D721Med (cell line): ENCODE measurements around the gene IFT74.

Experiments
- DNase-seq: peaks from one replicate; pipeline ENCODE4 v3.0.0; 2011; ENCODE audit warnings: low spot score; ENCODE audit not compliant: insufficient read length
- FAIRE-seq: peaks from 2 replicates; lab custom pipeline; 2011; peaks lifted over from hg19 to GRCh38; lab: Jason Lieb, UNC
- TF ChIP-seq, protein P1 (sequence below): IDR thresholded peaks from 2 replicates; pipeline ENCODE4 v1.5.1; 2012; ENCODE audit warnings: mild to moderate bottlenecking, control low read depth; ENCODE audit not compliant: insufficient read depth; ENCODE audit errors: missing control alignments

IFT74 gene

DNA sequence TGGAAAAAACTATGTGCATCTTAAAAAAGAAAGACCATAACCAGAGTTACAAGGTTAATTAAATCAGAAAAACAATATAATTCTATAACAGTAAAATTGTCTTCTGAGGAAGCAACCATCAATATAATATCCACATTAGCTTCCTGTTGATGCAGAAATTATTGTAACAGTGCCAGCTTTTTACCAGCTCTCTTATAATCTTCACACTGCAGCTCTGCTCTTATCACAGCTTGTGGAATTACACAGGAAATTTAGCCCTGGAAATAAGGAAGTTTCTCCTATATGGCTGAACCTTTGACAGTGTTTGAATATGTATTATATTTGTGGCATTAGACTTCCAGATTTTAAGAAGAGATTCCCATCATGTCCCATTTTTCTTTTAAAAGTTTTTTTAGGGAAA lies 103.7 kb downstream of the IFT74 start:
- DNase-seq, result no peak

GRCh38 chr9:27065288-27065687 lies 109.1 kb downstream of the IFT74 start:
- TF ChIP-seq, protein P1, sequence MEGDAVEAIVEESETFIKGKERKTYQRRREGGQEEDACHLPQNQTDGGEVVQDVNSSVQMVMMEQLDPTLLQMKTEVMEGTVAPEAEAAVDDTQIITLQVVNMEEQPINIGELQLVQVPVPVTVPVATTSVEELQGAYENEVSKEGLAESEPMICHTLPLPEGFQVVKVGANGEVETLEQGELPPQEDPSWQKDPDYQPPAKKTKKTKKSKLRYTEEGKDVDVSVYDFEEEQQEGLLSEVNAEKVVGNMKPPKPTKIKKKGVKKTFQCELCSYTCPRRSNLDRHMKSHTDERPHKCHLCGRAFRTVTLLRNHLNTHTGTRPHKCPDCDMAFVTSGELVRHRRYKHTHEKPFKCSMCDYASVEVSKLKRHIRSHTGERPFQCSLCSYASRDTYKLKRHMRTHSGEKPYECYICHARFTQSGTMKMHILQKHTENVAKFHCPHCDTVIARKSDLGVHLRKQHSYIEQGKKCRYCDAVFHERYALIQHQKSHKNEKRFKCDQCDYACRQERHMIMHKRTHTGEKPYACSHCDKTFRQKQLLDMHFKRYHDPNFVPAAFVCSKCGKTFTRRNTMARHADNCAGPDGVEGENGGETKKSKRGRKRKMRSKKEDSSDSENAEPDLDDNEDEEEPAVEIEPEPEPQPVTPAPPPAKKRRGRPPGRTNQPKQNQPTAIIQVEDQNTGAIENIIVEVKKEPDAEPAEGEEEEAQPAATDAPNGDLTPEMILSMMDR, result no peak
- DNase-seq (no peak), FAIRE-seq (no peak)

More for the DNA sequence above, 103.7 kb downstream of the IFT74 start:
- TF ChIP-seq, protein P1, result no peak
- FAIRE-seq, result no peak

DNA sequence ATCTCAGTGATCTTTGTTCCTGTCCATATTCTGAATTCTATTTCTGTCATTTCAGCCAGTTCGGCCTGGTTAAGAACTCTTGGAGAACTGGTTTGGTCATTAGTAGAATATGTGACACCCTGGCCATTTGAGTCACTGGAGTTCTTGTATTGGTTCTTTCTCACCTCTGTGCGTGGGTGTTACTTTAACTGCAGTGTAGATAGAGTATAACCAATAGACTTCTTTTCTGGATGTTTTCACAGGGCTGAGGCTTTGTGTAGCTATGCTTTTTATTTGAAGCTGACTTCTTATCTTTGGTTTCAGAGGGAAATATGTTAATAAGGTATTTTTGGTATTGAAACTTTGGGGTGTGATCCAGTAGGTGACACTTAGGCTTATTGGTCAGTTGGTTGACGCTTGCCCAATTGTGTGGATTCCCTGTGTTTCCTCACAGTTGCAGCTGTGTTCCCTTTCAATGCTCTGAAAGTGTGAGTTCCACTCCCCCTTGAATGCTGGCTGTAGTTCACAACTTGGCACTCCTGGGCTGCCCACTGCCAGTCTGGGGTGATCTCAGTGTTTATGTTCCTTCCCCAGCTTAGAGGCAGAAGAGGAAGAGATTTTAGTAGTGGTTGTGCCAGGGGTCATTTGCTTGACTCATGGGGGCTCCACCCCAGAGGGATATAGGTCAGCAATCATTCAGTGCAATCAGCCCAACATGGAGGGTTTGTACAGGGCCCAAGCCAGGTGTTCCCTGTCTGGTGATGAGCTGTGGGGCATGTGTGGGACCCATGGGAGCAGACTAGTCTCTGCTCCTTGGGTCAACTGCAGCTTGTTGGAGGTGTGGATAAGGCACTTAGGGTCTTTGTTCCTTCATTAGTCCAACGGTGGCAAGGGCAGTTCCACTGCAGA lies 117.9 kb downstream of the IFT74 start:
- DNase-seq (no peak), FAIRE-seq (no peak)
- TF ChIP-seq, protein P1, result no peak

- DNase-seq, result no peak
- TF ChIP-seq, protein P1, result no peak
- no peak for FAIRE-seq
These were observed 122.5 kb downstream of the IFT74 start for GRCh38 chr9:27078685-27079084.

- no peak for FAIRE-seq
- no peak for DNase-seq
- TF ChIP-seq, protein P1, result no peak
These were observed 129.2 kb downstream of the IFT74 start for GRCh38 chr9:27085456-27085855.

DNA sequence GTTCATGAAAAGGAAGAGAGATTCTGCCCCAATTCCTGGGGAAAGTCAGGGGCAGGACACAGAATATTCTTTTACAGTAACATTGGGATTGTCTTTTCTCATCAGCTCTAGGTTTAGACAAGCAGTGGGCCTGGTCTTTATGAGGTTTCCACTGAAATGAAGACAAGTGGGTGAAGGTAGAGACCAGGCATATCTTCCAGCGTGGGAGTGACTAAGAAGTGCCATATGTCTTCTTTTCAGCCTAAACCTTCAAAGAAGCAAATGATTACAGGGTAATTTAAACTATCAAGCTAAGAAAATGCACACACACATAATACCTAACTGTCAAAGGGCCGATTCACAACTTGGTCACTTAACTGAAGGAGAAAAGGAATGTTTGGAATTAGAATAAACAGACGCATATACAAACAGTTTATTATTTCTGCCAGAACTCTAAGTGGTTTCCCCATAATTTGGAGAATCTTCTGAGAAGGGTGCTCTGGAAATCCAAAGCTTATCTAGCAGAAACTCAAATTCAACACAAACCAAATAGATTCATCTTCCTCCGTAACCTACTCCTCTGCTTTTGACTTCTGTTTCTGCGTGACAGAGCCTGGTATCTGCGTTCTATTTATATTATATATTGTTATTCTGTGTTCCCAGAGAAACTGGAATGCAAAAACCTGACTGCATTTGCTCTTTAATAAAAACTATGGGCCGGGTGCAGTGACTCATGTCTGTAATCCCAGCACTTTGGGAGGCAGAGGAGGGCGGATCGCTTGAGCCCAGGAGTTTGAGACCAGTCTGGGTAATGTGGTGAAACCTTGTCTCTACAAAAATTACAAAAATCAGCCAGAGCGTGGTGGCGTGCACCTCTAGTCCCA lies 130.8 kb downstream of the IFT74 start:
- no peak for FAIRE-seq
- DNase-seq, result no peak
- TF ChIP-seq, protein P1, result no peak

- DNase-seq (no peak), FAIRE-seq (no peak)
- TF ChIP-seq, protein P1, result no peak
These were observed 132.8 kb downstream of the IFT74 start for GRCh38 chr9:27088981-27089380.
